GM19395 (cell line): Measurements from ENCODE around the gene PAPOLA.
A peak's percentile ranks its signal among the peaks of the same experiment; 100 is the strongest.
"Not testable (repeated sequence)": the region's sequence is repeated elsewhere in the genome, so short reads cannot be mapped to it uniquely, and the experiment has no call there.

Experiments
- ATAC-seq: cut with Tn5 transposase; IDR thresholded peaks from one replicate; pipeline ENCODE4 v1.9.1; 2021; ENCODE audit warnings: mild to moderate bottlenecking, moderate library complexity; ENCODE audit not compliant: unreplicated experiment

The PAPOLA gene

DNA sequence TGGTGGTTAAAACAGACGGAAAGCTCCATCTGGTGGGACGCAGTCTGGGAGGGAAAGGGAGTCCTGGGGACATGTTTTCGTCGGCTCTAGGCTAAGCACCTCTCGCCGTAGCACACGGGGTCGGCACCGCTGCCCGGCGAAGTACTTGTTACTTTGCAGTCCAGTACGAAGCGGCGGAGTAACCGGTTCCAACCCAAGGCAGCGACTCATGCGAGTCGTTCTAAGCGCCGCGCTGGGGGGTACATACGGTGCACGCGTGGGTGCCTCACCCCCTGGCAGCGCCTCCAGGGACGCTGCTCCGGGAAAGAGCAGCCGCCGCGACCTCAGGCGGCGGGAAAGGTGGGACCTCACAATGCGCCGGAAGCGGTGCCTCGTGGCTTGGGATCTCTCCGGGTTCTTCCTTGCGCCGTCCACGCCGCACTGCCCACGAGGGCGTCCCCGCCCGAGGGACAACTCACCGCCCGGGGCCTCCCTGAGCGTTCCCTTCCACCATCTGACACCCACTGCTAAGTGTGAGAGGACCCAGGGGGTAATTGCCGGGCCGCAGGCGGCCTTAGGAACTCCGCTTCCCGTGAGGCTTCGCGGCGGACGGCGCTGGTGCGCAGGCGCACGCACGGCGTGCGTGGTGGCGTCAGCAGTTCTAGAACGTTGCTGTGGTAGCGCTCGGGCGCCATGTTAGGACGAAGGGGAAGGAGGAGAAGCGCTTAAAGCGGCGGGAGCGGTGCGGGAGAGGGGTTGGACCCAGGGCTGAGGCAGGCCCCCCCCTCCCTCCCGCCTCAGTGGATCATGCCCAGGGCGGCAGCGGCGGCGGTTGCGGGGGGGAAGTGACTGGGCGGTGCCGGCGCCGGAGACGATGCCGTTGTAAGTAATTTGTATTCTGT lies at the start of gene PAPOLA:
Gene PAPOLA (plus strand): TSS at position 643 of the 881 bp plus-strand sequence. CDS start 211 bp downstream, at position 854.
- ATAC-seq, result peak; percentile 88

DNA sequence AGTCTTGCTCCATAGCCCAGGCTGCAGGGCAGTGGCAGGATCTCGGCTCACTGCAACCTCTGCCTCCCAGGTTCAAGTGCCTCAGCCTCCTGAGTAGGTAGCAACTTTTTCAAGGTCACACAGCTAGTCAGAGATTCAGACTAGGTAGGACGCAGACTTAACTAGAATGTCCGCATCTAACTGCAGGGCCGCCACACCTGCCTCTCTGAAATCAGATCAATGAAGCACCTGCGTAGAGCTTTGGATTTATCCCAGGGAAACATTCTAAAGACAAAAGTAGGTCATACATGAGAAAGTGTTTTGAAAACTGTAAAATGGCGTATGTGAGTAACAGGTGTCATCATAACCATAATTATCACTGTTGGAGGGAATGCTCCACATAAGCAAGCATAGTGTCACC lies 49.5 kb upstream of the PAPOLA start:
- no peak for ATAC-seq

DNA sequence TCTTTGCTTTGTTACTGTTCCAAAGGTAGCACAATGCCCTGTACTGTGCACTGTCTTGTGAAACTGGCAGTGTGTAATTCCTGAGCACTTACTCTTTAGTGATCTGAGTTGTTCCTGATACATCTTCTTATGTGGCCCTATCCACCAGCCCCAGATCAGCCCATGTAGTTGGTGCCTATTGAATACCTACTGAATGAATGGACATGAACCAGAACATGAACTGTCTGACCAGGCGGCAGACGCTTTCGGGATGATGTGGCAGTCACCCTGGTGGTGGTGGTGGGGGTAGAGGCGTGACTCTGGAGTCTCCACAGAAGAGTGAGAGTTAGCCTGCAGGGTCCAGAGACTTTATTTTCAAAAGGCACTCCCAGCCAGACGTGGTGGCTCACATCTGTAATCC lies 46.6 kb upstream of the PAPOLA start:
- no peak for ATAC-seq

DNA sequence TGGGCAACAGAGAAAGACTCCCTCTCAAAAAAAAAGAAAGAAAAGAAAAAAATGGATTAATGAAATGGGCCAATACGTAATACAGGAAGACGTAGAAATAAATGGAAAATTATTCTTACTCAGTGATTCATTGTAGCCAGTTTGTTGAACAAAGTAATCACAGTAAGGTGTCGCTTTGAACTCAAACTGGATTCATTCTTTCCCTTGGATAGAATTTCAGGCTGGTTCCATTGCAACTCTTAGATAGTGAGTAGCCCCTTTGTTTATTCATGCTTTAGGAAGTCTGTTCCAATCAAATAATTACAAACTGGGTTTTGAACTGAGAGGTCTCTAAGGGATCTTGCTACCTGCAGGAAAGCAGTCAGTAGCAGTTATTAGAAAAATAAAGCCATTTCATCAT lies 42.3 kb upstream of the PAPOLA start:
- no peak for ATAC-seq

DNA sequence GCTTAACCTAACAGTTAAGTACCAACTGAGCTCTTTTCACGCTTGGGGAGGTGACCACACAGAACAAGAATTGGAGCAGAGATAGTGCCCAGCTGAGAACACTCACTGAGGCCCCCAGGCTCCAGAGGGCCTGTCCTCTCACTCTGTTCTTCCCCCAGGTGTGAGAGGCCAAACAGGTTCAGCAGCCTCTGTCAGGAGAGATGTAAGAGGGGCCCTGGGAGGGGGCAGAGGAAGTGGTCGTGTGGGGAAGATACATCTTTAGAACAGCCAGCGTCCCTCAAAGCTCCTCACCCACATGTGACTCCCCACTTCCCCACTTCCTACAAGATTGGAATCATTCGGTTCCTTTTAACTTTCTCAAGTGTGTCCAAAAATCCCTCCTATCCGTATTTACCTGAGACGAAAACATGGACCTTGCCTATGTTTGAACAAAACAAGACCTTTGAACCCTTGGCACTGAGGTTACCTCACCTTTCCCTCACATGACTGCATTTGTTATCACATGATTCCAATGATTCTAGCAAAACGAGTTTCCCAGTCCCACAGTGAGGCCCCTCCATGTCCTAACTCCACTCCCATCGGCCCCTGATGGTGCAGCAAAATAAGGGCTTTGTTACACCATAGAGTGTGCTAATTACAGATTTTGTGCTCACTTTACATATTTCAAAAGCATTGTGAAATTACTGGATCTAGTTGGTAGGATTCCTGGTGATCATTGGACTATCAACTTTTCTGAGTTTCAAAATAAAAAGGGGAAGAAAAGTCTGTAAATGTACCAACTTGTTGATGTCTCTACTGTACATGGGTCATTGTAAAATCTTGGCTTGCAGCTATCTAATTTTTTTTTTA lies 40.0 kb upstream of the PAPOLA start:
- no peak for ATAC-seq

DNA sequence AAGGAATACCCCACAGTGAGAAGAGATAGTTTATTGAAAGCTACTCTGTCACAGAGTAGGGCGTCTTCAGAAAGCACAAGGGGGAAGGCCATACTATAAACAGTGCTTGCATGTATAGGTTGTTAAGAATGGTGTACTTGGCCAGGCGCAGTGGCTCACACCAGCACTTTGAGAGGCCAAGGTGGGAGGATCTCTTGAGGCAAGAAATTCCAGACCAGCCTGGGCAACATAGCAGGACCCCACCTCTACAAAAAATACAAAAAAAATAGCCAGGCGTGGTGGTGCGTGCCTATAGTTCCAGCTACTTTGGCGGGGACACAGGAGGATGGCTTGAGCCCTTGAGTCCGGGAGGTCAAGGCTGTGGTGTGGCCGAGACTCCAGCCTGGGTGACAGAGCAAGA lies 38.0 kb upstream of the PAPOLA start:
- ATAC-seq, result no peak

DNA sequence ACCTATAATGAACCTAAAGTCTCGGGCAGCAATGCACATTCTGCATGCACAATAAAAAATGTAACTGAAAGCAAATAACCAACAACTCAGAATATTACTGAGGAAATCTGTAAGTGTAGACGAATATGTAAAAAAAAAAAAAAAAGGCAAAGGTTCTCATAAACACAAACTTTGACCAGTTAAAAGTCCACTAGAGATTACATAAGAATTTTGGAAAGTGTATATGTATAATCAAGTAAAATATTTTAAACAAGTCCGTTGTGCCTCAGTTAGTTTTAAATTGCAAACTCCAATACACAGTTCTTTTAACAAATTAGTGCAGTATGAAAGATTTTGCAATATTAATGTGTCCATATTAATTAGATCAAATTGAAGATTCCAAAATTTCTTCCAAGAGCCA lies 35.3 kb upstream of the PAPOLA start:
- ATAC-seq, result no peak

DNA sequence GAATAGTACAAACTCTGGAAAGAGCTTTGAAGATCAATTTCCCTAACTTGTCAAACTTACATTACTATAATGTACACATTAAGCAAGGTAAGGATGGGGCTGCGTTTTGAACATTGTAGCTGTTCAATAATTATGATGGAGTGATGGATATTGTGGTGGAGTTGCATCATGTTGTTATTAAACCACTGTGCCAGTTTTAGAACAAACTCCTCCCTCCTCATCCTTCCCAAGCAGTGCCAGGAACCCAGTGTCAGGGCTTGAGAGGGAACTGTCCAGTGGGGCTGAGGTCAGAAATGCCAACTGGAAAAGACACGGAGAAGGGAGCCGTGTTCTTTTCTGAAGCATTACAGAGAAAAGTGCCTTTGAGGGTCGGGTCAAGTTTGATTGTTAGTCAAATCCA lies 31.9 kb upstream of the PAPOLA start:
- ATAC-seq, result no peak

DNA sequence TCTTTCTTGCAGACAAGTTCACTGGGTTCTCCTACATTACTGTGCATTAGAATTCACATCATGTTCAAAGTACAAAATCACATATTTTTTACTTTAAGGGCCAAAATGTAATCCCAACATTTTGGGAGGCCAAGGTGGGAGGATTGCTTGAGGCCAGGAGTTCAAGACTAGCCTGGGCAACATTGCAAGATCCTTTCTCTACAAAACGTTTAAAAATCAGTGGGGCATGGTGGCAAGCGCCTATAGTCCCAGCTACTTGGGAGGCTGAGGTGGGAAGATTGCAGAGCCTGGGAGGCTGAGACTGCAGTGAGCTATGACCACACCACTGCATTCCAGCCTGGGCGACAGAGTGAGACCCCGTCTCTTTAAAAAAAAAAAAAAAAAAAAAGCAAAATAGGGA lies 31.2 kb upstream of the PAPOLA start:
- ATAC-seq, result not testable (repeated sequence)

DNA sequence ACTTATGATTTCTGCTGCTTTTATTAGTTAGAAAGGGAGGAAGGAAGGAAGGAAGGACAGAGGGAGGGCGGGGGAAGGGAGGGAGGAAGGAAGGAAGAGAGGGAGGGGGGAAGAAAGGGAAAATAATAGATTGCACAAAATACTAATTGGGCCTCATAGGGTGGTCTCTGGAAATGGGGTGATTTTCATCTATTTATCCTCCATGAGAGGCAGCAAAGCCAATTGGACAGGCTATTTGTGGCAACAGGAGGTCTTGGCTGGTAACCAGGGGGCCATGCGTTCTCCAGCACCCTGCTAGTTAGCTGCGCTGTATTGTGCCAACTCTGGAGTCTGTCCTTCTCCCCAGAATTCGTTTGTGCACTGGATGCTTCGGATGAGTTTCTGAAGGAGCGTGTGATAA lies 24.1 kb upstream of the PAPOLA start:
- no peak for ATAC-seq

DNA sequence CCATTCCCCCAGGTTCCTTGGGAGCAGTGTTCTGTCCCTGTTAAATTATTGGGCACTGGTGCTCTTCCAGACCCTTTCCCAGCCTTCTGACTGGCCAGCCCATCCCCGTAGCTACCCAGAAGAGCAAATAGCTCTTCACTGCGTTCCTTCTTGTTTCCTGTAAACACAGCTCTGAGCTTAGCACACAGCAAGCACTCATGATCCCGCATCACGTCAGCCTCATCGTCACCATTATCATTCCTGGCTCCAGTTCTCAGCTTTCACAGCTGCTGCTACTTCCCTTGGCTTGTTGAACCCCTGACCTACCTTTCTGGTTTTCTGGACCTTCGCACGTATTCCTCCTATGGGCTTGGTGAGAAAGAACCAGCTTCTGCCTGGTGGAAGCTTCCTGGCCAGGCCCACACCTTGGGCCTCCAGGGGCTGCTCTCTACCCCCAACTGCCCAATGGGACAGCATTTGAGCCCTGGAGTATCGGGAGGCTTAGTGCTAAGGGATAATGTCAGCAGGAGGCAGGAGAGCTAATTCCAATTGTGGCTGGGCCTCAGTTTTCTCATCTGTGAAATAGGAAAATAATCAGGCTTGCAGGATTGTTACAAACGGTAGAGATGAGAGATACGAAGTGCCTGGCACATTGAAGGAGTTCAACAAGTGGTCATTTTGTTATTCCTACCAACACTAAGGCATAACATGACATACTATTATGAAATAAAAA lies 22.6 kb upstream of the PAPOLA start:
- ATAC-seq, result no peak

DNA sequence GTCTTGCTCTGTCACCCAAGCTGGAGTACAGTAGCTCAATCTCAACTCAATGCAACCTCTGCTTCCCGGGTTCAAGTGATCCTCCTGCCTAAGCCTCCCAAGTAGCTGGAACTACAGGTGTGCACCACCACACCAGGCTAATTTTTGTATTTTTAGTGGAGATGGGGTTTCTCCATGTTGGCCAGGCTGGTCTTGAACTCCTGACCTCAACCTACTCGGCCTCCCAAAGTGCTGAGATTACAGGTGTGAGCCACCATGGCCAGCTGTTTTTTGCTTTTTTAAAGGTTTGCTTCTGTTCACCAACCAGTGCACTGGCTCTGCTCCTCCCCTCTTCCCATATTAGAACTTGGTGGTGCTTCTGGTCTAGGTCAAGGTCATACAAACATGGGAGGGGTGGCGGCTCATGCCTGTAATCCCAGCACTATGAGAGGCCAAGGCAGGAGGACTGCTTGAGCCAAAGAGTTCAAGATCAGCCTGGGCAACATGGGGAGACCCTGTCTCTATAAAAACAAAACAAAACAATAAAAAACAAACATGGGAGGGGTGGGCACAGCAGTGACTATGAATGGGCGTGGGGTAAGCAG lies 20.4 kb upstream of the PAPOLA start:
- no peak for ATAC-seq

DNA sequence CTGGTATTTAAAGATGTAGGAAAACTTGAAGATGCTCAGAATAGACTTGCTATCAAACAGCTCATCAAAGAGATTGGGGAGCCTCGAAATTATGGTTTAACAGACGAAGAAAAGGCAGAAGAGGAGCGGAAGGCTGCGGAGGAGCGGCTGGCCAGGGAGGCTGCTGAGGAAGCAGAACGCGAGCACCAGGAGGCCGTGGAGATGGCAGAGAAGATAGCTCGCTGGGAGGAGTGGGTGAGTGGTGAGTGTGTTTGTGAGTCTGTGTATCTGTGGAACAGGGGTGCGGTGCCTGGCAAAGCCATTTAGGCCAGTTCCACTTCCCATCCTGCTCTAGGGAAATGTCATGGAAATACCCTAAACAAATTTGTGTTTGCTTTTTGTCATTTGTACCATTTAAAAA lies 19.2 kb upstream of the PAPOLA start:
- ATAC-seq, result no peak

DNA sequence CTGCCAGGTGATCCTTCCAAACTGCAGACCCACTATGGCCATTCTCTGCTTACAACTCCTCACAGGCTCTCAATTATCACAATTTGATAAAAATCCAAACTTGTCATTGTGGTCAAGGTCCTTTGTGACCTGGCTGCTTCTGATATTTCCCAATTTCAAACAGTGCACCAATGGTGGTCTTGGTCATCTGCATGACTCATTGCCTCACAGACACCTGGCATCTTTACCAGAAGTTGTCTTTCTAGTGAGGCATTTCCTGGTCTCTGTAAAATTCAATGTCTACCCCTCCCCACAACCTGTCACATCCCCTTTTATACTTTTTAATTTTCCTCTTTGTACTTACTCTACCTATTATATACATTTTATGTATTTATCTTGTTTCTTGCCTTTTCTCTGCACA lies 17.8 kb upstream of the PAPOLA start:
- no peak for ATAC-seq

DNA sequence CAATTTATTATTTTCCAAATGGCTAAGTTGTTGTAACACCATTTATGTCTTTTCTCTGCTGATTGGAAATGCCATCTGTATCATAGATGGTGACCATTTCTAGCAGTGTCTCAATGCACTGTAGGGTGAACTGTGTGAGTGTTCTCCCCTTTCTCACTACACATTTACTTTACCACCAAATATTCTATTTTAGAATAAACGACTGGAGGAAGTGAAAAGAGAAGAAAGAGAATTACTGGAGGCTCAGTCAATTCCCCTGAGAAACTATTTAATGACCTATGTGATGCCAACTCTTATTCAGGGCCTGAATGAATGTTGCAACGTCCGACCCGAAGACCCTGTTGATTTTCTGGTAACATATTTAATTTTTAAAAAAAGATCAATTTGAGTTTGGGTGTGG lies 15.5 kb upstream of the PAPOLA start:
- peak; percentile 65 for ATAC-seq

DNA sequence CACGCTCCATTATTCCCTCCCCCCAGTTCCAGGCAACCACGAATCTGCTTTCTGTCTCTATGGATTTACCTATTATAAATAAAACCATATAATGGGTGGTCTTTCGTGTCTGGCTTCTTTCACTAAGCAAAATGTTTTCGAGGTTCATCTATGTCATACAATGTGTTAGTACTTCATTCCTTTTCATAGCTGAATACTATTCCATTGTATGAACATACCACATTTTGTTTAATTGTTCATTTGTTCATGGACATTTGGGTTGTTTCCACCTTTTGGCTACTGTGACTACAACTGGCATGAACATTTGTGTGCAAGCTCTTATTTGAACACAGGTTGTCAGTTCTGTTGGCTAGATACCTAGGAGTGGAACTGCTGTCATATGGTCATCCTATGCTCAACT lies 12.9 kb upstream of the PAPOLA start:
- ATAC-seq, result no peak

DNA sequence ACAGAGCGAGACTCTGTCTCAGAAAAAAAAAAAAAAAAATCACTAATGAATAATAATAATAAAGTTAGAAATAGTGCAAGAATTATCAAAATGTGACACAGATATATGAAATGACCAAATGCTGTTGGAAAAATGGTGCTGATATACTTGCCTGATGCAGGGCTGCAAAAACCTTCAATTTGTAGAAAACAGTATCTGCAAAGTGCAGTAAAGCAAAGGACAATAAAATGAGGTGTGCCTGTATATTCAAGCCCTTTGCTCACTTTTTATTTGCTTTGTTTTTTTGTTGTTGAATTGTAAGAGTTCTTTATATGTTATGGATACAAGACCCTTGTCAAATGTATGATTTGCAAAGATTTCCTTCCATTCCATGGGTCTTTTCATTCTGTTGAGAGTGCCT lies 9.0 kb upstream of the PAPOLA start:
- ATAC-seq, result no peak

DNA sequence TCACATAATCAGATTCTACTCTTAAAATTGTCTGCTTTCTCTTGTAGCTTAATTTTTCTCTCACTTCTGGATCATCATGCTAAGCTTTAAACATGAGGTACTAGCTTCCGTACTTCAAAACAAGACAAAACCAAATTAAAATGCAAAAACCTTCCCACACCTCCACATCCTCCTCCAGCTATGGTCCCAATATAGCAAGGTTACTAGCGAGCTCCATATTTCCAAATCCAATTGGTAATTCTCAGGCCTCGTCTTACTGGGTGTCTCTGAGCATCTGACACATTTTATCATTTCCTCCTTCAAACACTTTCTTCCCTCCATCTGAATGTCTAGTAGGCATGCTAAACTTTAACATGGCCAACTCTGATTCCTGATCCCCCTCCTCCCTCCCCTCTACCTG lies 7.9 kb upstream of the PAPOLA start:
- ATAC-seq, result no peak

DNA sequence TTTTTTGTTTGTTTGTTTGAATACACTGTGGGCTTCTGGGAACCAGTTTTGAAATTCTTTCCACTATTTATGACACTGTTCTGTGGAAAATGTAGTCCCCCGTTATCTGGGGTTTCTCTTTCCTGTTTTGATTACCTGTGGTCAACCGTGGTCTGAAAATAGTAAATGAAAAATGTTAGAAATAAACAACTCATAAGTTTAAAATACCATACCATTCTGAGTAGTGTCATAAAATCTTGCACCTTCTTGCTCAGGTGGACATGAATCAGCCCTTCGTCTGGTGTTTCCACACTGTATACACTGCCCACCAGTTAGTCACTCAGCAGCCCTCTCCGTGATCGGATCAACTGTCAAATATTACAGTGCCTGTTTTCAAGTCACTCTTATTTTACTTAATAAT lies 5.1 kb upstream of the PAPOLA start:
- peak; percentile 54 for ATAC-seq

DNA sequence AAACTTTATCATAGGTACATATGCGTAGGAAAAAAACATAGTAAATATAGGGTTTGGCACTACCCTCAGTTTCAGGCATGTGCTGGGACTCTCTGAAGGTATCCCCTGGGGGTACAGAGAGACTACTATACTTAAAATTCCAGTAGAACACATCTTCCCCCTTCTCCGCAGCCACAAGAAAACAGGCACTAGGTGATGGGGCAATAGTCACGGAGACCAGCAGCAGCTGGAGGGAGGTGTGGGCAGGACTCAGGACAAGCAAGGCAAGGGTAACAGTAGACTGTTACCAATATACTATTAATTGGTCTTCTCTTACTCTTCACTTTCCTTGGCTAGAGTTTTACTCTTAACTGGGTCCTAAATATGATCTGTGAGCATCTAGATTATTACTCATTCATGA lies 4.6 kb upstream of the PAPOLA start:
- no peak for ATAC-seq

DNA sequence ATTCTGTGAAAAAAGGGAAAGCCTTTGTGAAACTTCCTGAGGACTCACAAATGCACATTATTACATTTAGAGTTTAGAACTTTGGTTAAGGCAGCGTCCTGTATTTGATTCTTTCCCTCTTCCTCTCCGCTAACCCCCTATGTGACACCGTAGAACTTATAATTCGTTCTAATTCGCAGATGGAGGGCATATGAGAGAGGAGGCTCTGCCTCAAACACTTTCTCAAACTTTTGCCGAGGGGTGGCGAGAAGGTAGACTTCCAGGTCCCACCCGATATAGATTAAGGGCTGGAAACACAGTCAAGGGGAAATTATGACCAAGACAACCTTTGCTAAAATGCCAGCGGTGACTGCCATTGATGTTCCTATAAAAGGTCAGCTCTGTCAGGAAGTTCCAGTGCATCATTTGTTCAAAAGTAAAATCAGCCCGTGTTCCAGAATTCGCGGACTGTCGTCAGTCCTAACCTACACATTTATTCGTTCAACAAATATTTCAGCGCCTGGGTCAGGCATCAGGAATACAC lies 904 bp upstream of the PAPOLA start:
- ATAC-seq, result no peak
